NCI-H1930 (cell line): ENCODE measurements around the gene CDKN1C.

Source experiments
- DNase-seq, 2 experiments: peaks; one replicate each; lab custom pipeline; 2025; lab: John Stamatoyannopoulos, UW

Gene CDKN1C

DNA sequence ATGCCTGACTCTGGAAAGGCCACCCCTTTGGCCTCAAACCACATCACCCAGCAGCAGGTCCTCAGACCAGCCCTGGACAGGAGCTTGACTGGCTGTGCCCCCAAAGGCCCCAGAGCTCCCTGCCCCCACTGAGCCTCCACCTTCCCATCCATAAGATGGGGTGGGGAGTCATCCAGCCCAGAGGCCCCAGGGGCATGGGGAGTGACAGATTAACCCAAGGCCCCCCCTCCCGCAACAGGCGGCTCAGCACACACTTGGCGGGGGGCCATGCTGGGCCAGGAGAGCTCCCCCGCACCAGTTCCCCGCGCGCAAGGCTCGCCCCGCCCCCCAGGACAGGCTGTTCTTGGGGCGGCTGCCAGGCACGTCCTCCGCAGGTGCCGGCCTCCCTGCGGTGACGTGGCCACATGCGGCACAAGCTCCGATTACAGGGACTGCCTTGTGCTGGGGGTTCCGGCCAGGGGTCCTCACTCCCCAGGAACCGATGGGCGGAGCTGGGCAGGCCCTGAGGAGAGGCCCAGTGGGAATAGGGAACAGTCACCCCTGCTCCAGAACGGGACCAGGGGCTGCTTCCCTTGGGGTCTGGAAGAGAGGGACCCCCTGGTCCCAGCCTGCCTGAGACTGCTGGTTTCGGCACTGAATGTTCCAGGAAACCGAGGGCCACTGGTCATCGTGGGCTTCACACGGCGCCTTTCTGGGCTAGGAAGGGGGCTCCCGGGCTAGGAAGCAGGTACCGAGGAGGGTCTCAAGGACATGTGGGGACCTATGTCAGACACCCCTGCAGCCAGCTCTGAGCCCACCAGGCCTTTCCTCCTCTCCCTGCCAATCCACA, 5.1 kb upstream of the CDKN1C start:
- no peak for DNase-seq

DNA sequence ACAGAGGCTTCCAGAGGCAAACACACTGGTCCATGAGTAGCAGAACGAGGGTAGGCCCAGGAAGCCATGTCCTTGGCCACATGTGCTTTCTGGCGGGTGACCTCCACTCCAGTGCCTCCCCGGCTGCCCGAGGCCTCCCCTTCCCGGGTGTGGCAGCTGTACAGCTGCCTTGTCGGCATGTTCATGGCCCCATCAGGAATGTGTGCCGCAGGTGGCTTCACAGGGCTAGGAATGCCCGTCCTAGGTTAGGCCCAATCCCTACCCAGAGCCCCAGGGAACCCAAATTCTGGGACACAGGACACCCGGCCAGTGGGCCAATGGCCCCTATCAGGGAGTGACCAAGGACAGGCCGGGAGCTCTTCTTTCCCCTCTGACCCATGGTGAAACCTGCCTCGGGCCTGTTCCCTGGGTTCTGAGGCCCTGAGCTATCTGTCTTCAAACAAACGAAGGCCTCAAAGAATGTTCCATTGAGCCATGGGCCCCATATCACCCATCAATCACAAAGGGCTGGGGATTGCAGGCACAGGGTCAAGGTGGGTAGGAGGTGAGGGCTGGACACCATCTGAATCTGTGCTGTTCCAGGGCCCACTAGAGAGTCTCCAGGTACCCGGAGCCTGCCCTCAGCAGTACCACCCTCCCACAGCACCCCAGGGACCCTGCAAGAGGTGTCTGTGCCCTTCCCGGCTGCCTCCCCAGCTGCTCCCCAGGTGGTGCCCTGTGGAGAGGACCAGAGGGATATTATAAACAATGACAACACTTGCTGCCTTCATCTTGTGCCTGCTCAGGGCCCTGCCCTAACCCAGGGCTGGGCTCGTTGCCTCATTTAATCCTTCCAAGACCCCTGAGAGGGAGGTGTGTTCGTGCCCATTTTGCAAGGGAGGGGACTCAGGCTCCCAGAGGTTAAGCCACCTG, 4.0 kb upstream of the CDKN1C start:
- no peak for DNase-seq

DNA sequence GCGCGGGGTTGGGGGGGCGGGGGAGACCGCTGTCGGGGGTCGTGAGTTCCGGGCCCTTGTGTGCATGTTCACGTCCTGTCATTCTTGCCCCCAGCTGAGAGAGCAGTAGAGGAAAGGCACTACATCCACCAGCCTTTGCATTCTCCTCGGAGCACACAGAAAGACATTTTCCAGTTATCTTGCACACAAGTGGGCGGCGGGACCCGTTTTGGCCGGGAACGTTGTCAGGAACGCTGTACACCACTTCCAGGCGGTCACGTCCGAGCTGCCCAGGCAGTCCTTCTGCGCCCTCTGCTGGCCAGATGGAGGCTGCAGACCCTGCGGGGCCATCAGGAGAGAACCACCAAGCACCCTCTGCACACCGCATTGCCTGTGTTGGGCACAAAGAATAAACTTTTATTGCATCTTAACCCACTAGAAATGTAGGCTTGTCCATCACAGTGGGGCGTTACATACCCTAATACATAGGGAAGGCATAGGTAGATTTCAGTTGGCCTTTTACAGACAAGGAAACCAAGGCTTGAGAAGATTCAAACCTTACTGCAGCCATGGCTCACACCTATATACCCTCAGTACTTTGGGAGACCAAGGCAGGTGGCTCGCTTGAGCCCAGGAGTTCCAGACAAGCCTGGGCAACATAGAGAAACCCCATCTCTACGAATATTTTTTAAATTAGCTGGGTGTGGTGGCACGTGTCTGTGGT, 2.8 kb upstream of the CDKN1C start:
- DNase-seq = peak; percentile 71 to 85

DNA sequence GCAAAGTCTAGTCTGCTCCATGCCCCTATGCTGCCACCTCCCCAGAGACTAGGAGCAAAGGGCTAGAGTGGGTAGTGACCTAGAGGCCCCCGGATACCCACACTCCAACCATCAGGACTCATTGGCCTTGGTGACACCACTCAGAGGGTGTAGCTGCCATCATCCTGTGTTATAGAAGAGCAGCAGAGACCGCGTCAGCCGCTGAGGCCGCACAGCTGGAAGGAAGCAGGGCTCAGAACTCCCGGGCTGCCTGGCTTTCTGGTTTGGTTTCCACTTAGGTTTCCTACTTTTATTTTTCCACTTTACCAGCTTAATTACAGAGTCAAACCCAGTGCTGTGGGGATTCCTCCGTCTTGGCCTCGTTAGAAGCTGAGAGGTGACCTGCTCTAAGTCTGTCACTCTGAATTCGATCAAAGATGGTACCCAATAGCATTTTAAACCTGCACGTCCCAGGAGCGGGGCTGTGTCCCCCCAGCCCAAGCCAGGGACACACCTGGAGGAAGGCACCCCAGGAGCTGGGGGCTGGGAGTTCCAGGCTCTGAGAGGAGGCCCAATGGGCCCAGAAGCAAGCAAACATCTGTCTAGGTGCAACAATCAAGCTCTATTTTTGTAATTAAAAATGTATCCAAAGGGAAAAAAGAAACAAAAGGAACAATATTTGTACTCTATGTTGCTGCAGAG, 2.1 kb upstream of the CDKN1C start:
- DNase-seq = no peak

DNA sequence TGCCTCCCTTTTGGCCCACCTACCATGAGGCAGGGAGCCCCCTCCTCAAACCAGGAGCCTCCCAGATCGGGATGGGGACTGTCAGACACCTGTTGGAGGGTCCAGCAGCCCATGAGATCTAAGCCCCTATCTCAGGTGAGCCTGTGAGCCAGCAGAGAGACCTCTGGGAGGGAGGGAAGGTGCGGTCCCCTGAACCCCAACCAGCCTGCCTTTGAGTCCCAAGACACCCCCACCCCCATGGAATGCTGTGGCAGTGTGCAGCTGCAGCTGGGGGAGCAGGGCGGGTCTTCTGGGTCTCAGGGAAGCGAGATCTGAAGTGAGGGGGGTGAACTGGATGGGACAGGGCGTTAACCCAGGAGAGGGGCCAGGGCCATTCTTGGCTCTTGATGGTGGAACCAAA, 1.4 kb upstream of the CDKN1C start:
- DNase-seq = no peak

DNA sequence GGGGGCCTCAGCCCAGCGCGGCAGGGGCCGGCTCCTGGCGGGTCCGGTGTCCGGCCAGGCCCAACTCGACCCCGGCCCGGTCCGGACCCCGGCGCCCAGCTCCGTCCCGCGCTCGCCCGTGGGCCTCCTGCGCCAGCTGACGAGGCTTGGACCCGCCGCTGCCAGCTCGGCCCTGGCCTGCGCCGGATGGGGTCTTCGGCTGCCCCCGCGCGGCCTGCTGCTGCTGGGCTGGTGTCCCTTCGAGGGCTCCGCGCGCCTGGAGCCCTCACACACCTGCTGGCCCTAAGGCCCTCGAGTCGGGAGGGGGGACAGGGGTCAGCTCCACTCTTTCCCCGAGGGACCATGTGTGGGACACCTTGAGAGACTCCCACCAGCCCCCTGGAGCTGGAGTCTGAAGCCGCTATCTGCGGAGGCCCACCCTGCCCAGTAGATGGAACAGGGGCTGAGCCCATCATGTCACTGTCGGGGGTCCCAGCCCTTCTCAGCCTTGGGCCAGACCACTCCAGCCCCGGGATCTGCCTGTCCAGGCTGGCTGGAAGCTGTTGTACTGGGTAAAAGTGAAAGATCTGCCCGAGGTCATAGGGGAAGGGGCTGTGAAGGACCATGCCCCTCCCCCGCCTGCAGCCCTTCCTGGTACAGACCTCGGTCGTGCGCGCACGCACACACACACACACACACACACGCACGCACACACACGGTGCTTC, 768 bp upstream of the CDKN1C start:
- DNase-seq = peak in 1 of 2 experiments; percentile 69

DNA sequence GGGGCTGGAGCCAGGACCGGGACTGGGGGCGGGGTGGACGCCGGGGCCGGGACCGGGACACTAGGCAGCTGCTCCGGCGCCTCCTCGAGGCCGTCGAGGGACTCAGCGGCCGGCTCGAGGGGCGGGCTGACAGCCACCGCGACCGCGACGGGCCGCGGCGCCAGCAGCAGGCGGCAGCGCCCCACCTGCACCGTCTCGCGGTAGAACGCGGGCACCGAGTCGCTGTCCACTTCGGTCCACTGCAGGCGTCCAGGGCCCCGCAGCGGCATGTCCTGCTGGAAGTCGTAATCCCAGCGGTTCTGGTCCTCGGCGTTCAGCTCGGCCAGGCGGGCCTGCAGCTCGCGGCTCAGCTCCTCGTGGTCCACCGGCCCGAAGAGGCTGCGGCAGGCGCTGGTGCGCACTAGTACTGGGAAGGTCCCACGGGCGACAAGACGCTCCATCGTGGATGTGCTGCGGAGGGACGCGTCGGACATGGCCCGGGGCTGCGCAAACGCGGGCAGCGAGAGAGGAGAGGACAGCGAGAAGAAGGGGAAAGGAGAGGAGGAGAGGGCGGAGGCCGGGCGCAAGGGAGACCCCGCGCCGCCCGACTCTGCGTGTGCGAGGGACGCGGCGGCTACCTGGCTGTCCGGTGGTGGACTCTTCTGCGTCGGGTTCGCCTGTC, 428 bp downstream of the CDKN1C start:
- peak in 1 of 2 experiments; percentile 24 for DNase-seq

DNA sequence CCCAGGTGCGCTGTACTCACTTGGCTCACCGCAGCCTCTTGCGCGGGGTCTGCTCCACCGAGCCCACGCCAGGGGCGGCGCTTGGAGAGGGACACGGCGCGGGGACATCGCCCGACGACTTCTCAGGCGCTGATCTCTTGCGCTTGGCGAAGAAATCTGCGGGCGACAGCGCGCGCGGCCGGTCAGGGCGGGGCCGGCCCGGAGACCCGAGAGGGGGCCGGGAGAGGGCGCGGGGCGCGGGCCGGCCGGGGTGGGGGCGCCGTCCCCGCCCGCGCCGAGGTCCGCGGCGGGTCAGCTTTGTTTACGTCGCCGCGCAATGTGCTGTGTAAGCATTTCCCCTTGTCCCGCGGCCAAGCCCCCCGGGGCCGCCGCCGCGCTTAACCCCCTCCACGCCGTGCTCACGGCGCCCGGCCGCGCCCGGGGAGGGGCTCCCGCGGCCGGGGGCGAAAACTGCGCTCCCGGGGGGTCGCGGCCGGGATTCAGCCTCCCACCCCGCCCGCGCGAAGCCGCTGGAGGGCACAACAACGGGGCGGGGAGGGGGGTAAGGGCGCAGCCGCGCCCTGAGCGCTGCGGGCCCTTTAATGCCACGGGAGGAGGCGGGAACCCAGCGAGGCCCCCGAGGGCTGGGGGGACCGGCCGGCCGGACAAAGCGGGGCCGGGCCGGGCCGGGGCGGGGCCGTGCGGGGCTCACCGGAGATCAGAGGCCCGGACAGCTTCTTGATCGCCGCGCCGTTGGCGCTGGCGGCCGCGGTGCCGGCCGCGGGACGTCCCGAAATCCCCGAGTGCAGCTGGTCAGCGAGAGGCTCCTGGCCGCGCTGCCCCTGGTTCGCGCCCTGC, 1.4 kb downstream of the CDKN1C start:
- no peak for DNase-seq

DNA sequence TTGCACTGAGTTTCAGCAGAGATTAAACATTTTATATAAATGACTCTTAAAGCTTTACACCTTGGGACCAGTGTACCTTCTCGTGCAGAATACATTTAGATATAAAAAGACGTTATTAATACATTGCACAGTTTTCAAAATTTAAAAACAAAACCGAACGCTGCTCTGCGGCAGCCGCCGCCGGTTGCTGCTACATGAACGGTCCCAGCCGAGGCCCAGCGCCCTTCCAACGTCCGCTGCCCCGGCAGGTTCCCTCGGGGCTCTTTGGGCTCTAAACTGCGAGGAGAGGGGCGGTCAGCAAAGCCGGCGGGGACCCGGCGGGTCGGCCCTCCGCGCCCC, 2.0 kb downstream of the CDKN1C start:
- DNase-seq = no peak

DNA sequence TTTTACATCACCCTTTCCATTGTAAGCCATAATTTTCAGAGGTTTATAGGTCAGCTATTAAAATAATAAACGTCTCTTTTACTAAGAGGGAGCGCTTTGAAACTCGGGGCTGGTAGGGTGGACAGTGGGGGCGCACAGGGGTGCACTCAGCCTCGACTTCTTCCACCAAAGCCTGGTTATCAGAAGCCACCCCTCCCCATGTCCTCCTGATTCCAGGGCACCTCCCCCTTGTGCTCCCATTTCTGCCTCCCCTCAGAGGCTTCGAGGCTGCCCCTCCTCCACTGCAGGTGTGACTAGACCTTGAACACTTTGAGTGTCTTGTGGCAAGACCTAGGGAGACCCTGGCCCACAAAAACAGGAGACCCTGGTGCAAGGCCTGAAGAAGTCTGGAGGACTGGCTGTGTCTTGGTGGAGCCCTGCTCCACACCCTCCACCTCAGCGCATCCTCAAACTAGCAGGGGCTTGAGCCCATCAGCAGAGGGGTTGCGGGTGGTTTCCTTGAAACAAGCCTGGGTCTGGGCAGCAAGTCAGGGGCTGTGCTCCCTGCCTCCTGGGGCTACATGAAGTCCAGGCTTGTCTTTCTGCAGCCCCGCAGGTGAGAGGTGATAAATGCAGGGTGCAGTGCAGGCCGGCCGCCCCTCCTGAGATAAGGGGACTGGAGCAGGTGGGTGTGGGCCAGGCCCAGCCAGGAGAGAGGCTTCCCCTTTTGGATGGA, 3.0 kb downstream of the CDKN1C start:
- DNase-seq = no peak

DNA sequence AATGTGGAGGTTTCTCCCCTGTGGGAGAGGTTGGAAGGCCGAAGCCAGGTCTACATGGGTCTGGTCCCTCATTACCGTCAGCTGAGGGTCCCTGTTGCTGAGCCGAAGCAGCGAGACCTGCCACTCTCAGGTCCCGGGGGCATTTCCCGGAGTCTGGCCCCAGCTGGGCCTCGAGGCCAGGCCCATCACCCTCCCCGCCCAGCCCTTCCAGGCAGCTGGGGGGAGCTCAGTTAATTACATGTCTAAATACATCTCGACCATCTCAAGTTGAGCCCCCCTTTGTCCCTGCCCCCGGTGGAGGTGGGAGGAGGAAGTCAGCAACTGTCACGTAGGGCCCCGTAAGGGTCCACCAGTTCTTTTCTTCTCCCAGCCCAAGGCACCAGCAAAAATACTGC, 3.6 kb downstream of the CDKN1C start:
- DNase-seq = no peak

DNA sequence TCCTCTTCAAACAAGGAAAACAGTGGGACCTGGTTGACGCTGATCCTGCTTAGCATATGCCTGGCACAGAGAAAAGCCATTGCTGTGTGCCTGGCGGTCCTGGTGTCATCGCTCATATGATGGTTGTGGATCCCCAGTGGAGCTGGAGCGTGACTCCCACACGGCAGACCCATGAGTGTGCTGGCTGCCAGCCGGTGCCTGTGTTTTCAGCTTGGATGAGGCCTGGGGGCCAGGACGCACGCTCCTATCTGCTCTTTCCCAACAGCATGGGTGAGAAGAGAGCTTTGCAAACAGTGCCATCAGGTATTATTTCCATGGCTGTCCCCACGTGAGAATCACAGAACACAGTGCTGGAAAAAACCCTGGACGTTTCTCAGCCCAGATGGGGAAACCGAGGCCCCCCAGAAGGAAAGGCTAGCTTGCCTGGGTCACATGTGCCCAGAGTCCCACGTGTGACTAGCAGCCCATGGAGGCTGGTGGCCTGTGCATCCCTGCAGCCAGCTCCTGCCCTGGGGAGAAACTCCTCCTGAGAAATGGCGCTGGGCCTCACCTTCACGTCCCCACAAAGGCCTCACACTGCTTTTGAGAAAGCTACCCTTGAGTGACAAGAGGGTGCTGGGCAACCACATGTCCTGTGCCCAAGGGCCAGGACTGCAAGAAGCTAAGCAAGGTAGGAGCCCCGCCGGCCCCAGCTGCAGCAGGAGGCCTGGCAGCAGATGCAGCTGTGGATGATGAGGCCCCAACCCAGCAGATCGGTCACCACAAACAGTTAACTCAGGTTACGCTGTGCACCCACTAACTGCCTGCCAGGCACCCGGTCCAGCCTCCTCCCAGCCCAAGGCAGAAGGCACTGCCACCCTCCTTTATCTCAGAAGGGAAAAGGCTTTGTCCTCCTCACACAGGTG, 4.2 kb downstream of the CDKN1C start:
- no peak for DNase-seq

DNA sequence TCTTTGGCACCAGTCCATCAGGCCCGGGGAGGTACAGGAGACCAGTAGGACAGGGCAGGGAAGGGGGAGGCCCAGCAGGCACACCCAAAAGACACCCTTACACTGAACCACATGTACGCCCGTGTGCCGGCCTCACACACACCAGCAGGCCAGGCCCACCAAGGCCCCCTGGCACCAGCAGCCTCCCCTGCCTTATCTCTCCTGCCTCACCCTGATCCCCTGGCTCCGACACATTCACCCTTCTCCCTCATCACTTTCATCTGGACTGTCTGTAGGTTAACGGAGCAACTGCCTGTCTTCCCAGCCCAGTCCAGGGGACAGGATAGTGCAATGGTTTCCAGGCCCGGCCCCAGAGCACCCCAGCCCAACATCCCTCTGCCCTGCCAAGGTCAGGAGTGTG, 4.9 kb downstream of the CDKN1C start:
- DNase-seq = no peak

DNA sequence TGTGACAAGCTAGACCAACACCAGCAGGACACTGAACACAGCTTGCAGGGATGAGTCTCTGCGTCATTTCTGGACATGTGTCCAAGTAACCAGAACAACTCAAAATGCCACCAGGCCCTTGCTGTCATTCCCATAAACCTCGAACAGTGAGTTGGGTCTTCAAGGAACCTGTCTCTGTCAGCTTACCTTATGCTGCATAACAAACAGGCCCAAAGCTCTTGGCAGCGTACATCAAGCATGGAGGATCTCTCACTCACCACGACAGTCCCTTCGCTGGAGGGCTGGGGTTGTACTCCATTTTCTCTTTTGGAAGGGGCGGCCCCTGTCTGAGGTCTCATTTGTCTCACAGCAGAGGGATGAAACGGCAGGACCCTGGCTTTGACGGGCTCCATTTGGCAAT, 6.8 kb downstream of the CDKN1C start:
- DNase-seq = no peak

DNA sequence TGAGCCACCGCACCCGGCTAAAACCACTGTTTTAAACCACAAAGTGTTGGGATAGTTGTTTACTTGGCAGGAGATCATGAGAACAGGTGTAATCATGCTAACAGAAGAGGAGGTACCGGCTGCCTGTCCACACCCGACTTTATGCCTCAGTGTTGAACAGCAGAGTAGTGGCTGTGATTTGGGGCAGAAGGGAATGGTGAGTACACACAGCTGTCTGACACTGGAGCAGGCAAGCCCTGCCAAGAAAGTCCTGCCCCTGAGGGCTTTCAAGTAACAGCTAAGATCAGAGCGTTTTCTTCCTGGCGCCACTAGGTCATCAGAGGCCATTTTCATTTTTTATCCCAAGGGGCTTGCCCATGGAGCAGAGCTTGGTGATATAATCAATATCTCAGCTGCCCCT, 8.1 kb downstream of the CDKN1C start:
- no peak for DNase-seq

DNA sequence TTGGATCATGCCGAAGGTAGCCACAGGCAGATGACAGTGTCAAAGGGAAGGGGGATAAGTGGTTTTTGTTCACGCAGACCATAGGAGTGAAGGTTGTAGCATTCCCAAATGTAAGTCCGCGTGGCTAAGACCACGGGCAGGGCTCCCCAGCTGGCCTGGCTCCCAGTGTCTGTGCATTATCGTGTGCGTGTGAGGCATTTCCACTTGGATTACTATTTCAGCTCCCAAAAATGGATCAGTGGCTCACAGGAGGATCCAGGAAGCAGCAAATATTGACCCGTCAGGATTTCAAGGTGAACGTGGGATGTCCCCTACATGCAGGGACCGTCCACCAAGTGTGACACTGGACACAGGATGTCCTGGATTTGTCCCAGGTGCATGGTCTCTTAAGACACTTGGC, 10.6 kb downstream of the CDKN1C start:
- DNase-seq = no peak

DNA sequence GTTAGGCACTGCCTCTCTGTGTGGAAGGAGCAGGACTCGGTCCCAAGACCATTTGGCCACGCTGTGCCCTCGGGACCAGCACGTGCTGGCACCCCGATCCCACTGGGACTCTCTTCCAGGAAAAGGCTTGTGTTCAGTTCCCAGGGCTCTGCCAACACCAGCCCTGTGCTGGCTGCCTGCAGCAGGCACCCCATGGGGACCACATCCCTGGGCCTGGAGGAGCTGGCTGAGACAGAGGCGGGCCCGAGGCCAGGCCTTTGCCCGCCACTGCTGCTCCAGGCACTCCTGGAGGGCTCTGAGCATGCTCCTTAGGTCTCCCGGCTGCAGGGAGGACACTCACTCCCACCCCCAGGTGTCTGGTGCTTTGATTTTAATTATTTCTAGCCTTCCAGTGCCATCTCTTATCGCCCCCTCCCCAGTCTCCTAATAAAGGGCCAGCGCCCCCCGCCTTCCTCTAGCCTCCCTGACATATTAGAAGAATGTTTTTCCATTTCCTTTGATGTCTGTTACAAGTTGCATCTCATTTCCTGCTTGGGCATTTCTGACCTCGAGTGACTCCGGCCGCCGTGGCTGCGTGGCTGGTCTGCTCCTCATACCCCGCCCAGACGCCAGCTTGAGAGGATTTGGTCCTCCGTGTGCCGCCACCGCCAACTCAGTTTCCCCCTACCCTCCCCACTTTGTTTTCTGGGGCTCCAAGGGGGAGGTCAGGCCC, 14.4 kb downstream of the CDKN1C start:
- no peak for DNase-seq

DNA sequence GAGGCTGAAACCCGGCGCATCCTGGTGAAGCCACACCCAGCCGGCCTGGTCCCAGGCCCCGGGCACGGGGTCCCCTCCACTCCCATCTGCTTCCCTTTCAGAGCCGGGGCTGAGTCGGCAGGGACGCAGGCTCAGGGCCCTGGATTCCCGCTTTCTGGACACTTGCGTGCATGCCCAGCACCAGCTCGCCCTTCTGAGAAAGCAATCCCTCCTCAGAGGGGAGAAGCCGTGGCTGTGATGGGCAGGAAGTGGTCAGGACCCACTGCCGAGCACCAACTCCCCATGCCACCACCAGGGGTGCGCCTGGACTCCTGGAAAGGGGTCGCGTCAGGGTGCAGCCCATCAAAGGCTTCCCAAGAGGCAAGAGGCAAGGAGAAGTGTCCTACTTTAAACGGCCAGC, 15.1 kb downstream of the CDKN1C start:
- DNase-seq = no peak
